GM21576 (cell line): Measurements from ENCODE around the gene WIPF2.
A peak's percentile ranks its signal among the peaks of the same experiment; 100 is the strongest.

Source experiments
- ATAC-seq: cut with Tn5 transposase; IDR thresholded peaks from one replicate; pipeline ENCODE4 v1.9.1; 2021; ENCODE audit warnings: mild to moderate bottlenecking, moderate library complexity; ENCODE audit not compliant: unreplicated experiment

WIPF2 gene, protein sequence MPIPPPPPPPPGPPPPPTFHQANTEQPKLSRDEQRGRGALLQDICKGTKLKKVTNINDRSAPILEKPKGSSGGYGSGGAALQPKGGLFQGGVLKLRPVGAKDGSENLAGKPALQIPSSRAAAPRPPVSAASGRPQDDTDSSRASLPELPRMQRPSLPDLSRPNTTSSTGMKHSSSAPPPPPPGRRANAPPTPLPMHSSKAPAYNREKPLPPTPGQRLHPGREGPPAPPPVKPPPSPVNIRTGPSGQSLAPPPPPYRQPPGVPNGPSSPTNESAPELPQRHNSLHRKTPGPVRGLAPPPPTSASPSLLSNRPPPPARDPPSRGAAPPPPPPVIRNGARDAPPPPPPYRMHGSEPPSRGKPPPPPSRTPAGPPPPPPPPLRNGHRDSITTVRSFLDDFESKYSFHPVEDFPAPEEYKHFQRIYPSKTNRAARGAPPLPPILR

GRCh38 chr17:40218740-40219593, at the start of gene WIPF2:
Gene WIPF2, plus strand, starts transcription at chr17:40219304. Its CDS starts 37,156 bp downstream, at chr17:40256460.
- ATAC-seq: peak; percentile 82

- no peak for ATAC-seq
These were observed 48.8 kb upstream of the WIPF2 start for GRCh38 chr17:40170325-40170724.

DNA sequence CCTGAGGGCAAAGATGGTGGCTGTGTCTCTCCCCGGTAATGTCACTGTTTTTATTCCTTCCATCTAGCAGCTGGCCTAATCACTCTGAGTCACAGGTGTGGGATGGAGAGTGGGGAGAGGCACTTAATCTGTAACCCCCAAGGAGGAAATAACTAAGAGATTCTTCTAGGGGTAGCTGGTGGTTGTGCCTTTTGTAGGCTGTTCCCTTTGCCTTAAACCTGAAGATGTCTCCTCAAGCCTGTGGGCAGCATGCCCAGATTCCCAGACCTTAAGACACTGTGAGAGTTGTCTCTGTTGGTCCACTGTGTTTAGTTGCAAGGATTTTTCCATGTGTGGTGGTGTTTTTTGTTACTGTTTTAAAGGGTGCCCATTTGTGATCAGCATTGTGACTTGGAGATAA, 47.4 kb upstream of the WIPF2 start:
- no peak for ATAC-seq

DNA sequence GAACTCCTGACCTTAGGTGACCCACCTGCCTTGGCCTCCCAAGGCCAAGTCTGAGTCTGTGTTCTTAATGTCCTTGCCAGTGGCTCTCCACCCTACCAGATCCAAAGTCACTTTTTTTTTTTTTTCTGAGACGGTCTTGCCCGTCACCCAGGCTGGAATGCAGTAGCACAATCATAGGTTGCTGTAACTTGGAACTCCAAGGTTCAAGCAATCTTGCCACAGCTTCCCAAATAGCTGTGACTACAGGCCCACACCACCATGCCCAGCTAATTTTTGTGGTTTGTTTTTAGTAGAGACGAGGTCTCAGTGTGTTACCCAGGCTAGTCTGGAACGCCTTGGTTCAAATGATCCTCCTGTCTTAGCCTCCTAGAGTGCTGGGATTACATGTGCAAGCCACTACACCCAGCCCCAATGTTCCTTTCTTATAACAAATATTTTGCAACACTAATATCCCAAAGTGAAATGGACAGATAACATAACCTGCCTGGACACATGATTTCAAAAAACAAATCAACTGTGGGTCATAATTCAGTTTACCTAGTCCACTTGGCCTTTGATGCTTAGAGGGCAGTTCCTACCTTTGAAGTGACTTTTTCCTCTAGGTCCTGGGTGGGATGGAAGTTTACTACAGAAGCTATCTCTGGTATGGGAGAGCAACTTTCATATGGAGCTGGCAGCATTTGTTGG, 45.9 kb upstream of the WIPF2 start:
- no peak for ATAC-seq

GRCh38 chr17:40173778-40174135, 45.3 kb upstream of the WIPF2 start:
- no peak for ATAC-seq

- no peak for ATAC-seq
These were observed 44.6 kb upstream of the WIPF2 start for GRCh38 chr17:40174514-40174913.

GRCh38 chr17:40175928-40176753, 43.0 kb upstream of the WIPF2 start:
- no peak for ATAC-seq

GRCh38 chr17:40176754-40177110, 42.4 kb upstream of the WIPF2 start:
- ATAC-seq: no peak

DNA sequence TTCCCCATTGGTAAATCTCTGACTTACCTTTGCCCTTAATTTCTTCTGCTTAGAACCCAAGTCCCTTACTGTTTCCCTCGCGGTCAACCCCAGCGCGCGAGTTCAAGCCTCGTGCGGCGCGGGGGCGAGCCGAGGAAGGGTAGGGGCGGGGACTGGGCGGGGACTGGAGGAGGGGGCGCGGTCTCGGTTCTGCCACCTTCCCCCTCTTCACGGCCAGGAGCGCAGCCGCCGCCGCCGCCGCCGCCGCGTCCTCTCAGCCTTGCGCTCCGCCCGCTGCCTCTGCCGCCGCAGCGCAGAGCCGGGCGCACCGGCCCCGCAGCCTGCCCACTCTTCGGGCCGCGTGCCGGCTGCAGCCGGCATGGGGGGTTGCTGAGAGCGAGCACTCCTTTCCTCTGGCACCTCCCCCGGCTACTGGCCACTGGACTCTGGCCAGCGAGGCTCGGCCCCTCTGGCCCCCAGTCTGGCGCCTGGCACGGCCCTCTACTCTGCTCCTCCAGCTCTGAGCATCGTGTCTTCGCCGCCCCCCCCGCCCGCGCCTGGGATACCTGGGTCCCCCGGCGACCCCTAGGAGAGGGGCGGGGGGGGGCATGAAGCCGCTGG, 41.7 kb upstream of the WIPF2 start, which contains the start of gene RAPGEFL1:
Gene RAPGEFL1 (plus strand): TSS at position 196 of the 600 bp plus-strand sequence. CDS start 392 bp downstream, at position 588.
- ATAC-seq: no peak

- ATAC-seq: no peak
These were observed 41.0 kb upstream of the WIPF2 start for GRCh38 chr17:40178021-40178601.

- no peak for ATAC-seq
These were observed 40.4 kb upstream of the WIPF2 start for GRCh38 chr17:40178660-40179059.

- ATAC-seq: no peak
These were observed 39.0 kb upstream of the WIPF2 start for GRCh38 chr17:40179923-40180659.

- ATAC-seq: no peak
These were observed 38.4 kb upstream of the WIPF2 start for GRCh38 chr17:40180694-40181093.

DNA sequence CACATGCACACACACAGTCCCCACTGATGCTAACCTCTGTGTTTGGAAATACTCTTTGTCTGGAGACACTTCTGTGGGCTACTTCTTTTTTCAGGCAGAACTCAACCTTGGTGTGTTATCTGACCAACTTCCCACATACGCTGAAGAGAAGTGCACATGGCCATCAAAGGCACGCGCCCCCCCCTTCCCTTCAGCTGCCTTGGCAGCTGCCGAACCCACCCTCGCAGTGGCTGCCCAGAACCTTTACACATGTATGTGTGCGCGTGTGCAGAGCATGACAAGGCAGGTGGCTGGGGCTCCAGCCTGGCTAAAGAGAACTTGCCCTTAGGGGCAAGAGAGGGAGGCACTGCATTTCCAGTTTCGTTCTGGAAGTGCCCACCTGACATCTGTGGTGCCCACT, 37.9 kb upstream of the WIPF2 start:
- no peak for ATAC-seq

GRCh38 chr17:40182606-40183005, 36.5 kb upstream of the WIPF2 start:
- no peak for ATAC-seq

DNA sequence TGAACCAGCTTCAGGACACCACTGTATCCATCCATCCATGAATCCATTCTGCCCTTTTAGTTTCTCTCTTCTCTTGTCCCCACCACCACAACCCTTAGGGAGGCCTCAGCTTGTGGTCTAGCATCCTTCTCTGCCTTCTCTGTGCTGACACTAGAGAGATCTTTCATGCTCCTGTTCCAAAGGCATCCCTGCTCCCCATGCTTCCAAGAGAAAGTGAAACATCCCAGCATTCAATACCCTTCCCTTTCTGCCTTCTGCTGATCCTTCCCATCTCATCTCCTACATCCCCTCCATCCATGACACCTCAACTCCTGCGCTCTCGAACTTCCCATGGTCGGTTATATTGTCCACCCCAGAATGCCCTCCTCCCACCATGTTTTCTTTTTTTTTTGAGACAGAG, 31.9 kb upstream of the WIPF2 start:
- ATAC-seq: no peak

- no peak for ATAC-seq
These were observed 30.4 kb upstream of the WIPF2 start for GRCh38 chr17:40188694-40189093.

- ATAC-seq: no peak
These were observed 28.7 kb upstream of the WIPF2 start for GRCh38 chr17:40190197-40191021.
